NCI-H1105 (cell line): ENCODE measurements around the gene NEU1.
"Not testable (repeated sequence)": the region's sequence is repeated elsewhere in the genome, so short reads cannot be mapped to it uniquely, and the experiment has no call there.

Experiments used
- DNase-seq: peaks from one replicate; lab custom pipeline; 2025; lab: John Stamatoyannopoulos, UW

Gene NEU1

DNA sequence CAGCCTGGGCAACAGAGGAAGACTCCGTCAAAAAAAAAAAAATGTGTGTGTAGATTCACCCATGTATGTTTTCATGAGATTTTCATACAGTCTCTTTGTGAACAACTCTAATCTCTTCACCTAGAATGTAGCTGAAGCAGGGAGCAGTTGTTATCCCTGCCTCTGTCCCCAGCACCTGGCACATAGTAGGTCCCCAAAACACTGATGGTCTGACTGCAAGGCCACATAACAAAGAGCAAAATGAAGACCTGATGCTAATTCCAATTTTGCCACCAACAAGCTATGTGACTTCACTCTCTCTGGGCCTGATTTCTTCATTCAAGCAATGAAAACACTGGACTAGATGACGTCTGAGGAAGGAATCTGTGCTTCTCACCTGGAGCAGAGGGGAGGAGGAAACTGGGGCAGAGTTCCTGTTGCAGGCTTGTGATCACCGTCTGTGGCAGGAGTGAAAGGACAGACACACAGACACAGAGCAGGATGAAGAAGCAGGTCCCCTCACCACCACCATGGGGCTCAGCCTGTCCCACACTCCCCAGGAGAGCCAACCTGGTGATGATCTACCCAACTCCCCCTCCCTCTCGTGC is 11.6 kb upstream of the NEU1 start:
- DNase-seq: no peak

DNA sequence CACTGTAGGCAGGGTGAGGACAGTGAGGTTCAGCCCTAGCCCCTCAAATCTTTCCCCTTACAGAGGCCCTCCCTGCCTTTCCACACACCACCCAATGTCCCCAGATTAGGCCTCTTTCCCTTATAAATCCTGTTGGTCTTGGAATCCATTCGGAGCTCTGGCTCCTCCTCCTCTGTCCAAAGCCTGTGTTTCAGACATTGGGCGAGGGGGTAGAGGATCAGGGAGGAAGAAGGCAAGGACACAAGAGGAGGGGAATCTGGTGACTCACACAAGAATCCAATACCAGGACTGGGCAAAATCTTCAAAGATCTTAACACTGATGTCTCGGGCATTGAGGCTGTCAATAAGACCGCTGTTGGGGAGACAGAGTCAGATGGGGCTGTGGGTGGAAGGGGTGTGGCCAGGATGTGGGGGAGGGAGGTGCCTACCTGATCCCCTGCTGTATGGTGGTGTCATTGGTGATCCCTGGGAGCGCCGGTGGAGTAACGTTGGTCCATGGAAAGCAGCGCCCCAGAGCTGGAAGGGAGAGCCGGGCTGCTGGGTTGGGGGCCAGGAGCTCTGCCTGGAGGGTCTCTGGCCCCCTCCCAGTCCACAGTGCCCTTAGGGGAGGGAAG is 8.5 kb upstream of the NEU1 start:
- no peak for DNase-seq

DNA sequence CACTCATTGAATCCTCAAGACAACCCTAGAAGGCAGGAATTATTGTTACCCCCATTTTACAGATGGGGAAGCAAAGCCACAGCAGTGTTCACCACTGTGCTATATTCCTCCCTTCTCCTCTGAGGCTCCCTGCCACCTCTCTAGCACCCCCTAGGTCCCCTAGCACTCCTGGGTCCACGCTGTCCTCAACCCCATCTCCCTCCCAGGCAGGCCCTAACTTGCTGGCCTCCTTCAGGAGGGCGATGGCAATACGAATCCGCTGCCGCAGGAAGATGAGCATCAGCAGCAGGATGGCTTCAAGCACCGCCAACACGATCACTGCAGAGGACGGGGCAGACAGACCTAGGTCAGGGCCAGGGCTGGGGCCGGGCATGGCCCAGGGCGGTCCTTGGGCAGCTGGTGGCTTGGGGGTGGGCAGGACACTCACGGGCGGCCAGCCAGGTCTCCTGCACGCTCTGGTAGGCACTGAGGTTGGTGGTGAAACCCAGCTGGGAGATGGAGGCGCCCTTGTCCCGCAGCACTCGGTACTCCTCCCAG is 7.8 kb upstream of the NEU1 start:
- DNase-seq: no peak

DNA sequence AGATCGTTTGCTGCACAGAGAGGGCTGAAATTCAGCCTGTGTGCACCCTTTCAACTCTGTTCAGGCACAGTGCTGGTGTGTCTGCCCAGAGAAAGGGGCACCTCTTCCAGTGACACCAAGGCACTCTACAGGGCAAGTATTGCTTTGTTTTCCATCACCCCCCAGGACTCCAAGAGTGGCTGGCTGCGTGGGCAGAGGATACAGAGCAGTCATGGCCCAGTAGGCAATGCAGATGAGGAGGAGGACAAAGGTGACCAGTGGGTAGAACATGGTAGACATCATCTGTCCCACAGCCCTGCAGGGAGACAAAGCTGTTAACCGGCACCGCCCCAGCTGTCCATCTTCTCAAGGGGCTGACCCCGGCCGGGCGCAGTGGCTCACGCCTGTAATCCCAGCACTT is 6.7 kb upstream of the NEU1 start:
- no peak for DNase-seq

DNA sequence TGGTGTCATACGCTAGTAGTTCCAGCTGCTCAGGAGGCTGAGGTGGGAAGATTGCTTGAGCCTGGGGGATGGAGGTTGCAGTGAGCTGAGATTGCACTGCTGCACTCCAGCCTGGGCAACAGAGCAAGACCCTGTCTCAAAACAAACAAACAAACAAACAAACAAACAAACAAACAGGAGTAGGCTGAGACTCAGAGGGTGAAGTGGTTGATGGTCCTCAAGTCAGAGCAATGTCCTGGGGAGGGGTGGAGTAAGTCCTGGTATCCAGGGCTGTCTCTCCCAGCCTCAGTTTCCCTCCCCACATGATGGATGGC is 6.0 kb upstream of the NEU1 start:
- not testable (repeated sequence) for DNase-seq

DNA sequence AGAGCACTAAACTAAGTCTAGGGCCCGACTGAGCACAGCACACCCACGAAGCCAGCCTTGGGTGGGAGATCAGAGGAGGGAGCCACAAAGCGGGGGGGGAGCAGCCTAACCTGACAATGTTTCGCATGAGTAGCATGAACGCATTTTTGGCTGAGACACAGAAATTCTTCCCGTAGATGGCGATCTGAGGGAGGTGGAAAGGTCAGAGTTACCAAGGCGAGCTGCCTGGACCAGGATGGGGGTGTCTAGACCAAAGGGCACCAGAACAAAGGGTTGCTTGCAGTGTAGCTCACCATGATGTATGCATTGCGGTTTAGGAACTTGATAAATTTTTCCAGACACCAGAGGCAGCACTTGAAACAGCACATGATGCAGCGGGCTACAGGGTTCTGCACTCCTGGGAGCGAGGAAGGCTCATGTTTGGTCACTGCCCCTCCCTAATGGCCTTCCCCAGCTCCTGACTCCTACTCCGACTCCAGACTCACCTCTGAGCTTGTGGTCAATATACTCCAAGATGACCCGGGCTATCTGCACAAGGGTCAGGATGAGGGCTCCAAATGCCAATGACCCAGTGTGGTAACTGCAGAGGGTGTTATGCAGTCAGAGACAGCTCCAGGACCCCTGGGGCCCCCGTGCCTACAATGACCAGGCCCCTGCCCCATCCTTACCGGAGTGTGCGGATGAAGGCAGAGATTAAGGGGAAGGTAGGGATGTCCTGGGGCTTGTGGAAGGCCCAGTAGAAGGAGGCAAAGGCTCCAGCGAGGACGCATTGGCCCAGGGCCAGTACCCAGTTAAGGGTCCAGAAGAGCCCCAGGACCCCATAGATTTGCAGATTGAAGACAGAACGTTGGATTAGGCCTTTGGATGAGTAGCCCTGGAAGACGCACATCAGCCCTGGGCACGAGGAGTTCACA is 2.8 kb upstream of the NEU1 start:
- no peak for DNase-seq

GRCh38 chr6:31864818-31865204 is 2.2 kb upstream of the NEU1 start:
- no peak for DNase-seq

GRCh38 chr6:31864123-31864562 is 1.5 kb upstream of the NEU1 start:
- DNase-seq: not testable (repeated sequence)

DNA sequence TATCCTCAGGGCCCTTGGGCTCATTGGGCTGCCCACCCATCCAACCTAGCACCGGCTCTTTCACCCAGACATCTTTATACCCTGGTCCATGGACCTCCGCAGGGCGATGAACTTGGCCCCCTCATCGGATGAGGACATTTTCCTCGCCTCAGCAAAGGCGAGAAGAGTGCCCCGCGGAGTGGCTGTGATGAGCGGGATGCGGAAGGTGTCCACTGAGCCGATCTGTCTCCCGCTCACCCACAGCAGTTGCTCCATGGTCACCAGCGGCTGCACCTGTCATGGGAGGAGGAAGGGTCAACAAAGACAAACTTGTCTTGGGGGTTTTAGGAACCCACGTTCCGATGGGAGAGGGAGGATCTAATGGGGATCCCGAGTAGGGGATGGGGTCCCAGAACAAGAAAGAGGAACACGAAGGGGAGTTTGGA is 690 bp downstream of the NEU1 start:
- no peak for DNase-seq

DNA sequence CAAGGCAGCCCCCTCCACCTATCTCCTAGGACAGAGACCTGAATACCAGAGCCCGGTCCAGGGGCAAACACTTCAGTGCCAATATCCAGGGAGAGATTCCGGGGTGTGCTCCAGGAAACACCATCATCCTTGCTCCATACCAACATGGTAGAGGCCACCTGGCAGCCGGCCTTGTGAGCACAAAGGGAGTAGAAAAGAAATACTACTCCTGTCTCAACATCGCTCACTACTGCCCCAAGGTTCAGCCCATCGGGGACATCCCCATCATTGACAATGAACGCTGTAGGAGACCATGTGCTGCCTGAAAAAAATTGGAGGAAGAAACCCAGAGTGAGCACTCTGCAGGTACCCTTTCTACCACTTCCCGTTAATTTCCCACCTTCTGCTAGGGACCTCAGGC is 1.5 kb downstream of the NEU1 start:
- no peak for DNase-seq

DNA sequence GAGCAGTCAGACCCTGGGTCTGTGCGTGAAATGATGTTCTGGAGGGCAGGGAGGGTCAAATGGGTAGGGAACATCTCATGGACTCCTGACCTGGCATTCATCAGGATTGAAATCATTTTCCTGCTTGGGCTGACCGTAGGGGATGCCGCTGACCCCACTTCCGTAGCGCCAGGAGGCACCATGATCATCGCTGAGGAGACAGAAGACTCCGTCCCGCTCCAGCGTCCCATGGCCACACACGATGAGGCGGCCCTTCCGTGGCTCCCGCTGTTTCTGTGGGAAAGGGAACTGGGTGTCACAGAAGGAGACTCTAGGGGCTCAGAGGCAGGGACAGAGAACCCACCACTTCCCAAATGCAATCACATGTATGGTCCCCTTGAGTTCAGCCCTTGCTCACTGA is 2.3 kb downstream of the NEU1 start:
- no peak for DNase-seq

DNA sequence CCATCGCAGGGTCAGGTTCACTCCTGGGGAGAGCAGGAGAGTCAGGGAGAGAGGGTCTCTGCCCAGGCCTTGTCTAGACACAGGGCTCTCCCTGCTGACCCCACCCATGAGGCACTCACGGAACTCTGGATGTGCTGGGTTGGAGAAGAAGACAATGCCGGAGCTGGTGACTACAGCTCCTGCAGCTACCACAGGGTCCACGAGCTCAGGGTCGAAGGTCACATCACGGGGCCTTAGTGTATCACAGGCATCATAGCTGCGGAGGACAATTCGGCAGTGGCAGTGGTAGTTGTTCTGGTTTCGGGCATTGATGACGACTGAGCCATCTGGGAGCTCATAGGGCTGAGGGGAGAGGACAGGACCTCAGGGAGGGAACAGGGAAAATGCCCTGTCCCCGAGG is 2.7 kb downstream of the NEU1 start:
- DNase-seq: no peak

DNA sequence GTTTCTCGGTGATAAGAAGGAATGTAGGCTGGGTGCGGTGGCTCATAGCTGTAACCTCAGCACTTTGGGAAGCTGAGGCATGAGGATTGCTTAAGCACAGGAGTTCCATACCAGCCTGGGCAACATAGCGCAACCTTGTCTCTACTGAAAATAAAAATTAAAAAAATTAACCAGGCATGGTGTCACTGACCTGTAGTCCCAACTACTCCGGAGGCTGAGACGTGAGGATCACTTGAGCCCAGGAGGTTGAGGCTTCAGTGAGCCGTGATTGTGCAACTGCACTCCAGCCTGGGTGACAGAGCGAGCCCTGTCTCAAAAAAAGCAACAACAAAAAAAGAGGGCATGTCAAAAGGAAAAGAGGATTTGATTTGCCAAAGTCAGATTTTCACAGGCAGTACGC is 3.9 kb downstream of the NEU1 start:
- DNase-seq: no peak

DNA sequence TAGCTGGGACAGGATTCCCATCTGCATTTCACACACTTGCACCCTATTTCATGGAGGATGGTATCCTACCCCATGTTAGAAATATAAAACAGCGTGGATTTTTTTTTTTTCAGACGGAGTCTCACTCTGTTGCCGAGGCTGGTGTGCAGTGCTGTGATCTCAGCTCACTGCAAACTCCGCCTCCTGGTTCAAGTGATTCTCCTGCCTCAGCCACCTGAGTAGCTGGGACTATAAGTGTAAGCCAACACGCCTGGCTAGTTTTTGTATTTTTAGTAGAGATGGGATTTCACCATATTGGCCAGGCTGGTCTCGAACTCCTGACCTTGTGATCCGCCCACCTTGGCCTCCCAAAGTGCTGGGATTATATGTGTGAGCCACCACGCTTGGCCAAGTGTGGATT is 4.8 kb downstream of the NEU1 start:
- not testable (repeated sequence) for DNase-seq

- not testable (repeated sequence) for DNase-seq
Measured at GRCh38 chr6:31851980-31852718, 10.5 kb downstream of the NEU1 start.

DNA sequence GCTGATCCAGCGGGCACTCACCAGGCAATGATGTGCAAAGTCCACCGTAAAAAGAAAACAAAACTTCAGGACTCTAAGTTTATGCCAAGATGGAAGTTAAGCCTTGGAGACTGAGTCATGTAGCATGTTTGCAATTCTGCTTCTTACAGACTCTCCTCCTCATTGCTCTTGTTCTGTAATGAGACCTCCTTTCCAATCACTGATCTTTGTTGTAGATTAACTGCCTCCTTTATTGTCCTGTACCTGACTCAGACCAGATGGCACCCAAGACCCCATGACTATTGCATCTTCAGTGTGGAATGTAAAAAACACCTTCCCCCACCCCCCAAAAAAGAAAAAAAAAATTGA is 11.2 kb downstream of the NEU1 start:
- no peak for DNase-seq

DNA sequence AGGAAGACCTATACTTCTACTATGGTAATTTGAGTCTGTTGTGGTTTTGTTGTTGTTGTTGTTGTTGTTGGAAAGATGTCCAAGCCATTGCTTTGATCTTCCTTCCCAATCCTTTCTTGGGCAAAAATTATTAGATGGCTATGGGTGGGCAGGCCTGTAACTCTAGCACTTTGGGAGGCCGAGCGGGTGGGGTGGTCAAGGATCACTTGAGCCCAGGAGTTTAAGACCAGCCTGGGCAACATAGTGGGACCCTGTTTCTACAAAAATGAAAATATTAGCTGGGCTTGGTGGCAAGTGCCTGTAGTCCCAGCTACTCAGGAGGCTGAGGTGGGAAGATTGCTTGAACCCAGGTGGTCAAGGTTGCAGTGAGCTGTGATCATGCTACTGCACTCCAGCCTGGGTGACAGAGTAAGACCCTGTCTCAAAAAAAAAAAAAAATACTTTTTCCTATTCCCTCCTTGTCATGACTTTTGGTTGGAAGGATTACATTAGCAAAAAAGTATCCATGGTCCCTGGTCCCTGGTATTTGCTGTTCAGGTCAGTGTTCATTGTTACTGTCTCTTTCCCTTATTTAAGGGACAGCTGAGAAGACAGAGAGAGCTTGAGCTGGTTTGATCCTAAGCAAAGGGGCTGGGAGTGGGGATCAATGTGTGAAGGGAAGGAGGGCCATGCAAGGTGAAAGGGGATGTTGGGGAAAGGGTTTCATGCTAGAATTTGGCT is 11.7 kb downstream of the NEU1 start:
- no peak for DNase-seq

GRCh38 chr6:31847276-31847978 is 15.2 kb downstream of the NEU1 start:
- DNase-seq: no peak

DNA sequence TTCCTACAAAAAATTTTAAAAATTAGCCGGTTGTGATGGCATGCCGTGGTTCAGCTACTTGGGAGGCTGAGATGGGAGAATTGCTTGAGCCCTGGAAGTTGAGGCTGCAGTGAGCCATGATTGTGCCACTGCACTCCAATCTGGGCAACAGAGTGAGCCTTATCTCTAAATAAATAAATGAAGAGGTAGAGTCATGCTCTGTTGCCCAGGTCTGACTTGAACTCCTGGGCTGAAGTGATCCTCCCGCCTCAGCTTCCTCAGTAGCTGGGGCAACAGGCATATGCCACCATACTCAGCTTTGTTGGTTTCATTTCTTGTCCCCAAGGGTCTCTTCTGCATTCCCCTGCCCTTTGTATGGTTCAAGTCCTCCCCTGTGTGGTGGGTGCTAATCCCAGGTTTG is 18.1 kb downstream of the NEU1 start:
- no peak for DNase-seq

- no peak for DNase-seq
Measured at GRCh38 chr6:31842053-31842452, 20.6 kb downstream of the NEU1 start.

- not testable (repeated sequence) for DNase-seq
Measured at GRCh38 chr6:31839779-31840126, 22.9 kb downstream of the NEU1 start.
